GM18858 (cell line): ENCODE results near the gene C1R.
"Not testable (repeated sequence)": the region's sequence is repeated elsewhere in the genome, so short reads cannot be mapped to it uniquely, and the experiment has no call there.

Experiments used
- ATAC-seq: cut with Tn5 transposase; IDR thresholded peaks from one replicate; pipeline ENCODE4 v1.9.1; 2021; ENCODE audit not compliant: unreplicated experiment

C1R gene

GRCh38 chr12:7069386-7069785 is 22.9 kb downstream of the C1R start:
- ATAC-seq: no peak

- no peak for ATAC-seq
These were observed 23.3 kb downstream of the C1R start for GRCh38 chr12:7068994-7069346.

DNA sequence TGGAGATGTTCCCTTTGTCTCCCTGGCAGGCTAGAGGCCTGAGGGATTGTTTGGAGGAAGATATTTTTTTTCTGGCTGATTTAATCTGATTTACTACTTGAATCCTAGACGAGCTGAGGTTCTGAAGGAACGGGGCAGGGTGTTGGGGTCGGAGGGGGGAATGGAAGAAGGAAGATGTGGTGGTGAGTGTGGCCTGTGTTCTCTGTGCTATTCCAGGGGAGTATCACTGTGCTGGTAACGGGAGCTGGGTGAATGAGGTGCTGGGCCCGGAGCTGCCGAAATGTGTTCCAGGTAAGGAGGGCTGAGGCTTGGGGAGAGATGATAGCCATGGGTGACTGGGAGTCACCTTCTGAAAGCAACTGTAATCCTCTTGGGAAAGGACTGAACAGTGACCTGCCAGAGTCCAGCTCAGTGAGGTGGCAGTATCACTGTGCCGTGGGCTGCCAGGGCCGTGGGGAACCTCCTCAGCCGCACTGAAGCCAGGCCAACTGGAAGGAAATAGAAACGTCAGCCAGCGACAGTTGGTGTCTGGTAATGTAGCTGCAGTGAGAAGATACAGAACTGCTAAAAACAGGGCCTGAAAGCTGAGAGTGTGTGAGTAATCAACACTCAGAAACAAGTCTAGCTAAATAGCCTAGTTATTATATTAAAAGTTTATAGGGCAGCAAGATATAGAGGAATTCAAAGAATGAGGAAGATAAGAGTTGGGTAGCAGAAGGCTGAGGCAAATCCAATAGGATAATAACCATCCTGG is 23.8 kb downstream of the C1R start:
- ATAC-seq: no peak

- no peak for ATAC-seq
These were observed 25.1 kb downstream of the C1R start for GRCh38 chr12:7067096-7067495.

- no peak for ATAC-seq
These were observed 25.6 kb downstream of the C1R start for GRCh38 chr12:7066596-7066995.

- no peak for ATAC-seq
These were observed 27.1 kb downstream of the C1R start for GRCh38 chr12:7065073-7065623.

DNA sequence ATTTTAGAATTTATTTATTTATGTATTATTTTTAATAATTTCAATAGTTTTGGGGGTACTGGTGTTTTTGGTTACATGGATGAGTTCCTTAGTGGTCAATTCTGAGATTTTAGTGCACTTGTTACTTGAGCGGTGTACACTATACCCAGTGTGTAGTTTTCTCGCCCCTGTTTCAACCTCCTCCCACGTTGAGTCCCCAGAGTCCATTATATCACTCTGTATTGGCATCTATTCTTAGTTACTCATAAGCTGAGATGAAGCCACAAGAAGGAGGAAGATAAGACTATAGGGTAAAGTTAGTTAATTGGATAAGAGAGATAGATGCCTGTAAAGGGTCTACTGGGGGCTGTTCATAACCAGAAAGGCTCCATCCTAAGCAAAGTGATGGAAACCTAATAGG is 27.7 kb downstream of the C1R start:
- ATAC-seq: no peak

DNA sequence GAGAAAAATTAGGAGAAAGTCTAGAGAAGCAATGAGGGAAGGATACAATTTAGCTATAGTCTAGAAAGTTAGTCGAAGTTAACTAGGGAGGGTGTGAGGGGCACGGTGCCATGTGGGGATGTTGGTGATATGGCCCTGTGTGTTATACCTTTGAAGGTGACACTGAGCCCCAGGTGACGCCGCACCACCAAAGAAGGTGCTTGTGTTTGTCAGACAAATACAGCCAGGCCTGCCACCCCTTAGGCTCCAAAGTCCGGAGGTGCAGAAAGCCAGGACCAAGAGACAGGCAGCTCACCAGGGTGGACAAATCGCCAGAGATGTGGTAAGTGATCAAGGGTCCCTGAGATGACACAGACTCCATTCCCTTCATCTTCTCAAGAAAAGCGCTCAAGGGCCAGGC is 30.6 kb downstream of the C1R start:
- no peak for ATAC-seq

DNA sequence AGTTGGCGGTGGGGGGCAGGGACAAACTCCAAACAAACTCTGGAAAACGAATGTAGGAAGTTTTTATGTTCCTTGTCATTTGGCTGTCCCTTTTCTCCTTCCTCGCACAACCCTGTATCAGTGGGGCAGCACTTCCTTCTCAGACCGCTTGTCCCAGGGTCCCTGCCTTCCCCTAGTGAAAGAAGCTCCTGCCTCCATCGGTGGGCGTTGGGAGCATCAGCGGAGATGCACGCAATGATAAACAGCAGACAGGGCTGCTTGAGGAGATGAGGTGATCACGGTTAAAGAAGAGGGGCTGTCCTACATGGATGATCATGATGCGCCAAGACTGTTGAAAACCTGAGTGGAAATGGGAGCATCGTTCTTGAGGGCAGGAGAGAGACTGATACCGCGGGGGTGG is 31.1 kb downstream of the C1R start:
- no peak for ATAC-seq

- ATAC-seq: no peak
These were observed 31.8 kb downstream of the C1R start, which contains the start of gene C1S for GRCh38 chr12:7060353-7060954. Gene C1S (plus strand): TSS chr12:7060718. CDS start chr12:7061913, 1,195 bp downstream.

DNA sequence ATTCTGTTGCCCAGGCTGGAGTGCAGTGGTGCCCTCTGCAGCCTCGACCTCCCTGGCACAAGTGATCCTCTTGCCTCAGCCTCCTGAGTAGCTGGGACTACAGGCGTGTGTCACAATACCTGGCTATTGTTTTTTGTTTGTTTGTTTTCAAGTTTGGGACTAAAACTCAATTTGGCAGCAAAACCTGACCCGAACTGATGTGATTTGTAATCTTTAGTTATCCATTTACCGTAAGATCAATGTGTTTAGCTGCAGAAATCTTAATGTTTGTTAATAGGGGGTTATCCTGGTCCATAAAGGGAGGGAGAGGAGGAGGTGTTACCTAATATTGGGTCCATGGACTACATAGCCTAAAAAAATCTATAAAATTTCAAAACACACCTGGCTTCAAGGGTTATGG is 32.5 kb downstream of the C1R start:
- no peak for ATAC-seq

DNA sequence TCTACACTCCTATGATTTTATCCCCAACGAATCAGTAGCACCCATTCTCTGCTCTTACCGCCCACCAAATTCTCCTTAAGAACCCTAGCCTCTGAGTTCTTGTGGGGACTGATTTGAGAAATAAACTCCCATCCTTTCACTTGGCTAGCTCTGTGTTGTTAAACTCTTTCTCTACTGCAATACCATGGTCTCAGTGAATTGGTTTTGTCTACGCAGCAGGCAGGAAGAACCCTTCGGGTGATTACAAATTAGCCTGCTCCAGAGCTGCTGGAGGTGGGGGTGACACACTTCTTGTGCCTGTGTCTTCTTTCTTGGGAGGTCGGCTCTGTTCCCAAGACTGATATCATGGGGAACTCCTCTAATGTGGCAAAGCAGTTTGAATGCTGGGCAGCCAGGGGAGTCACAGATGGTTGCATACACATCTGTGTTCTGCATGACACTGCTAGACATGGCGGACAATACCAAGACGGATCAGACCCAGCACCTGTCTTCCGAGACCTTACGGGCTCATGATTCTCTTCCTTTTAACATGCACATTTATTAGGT is 33.3 kb downstream of the C1R start:
- ATAC-seq: no peak

DNA sequence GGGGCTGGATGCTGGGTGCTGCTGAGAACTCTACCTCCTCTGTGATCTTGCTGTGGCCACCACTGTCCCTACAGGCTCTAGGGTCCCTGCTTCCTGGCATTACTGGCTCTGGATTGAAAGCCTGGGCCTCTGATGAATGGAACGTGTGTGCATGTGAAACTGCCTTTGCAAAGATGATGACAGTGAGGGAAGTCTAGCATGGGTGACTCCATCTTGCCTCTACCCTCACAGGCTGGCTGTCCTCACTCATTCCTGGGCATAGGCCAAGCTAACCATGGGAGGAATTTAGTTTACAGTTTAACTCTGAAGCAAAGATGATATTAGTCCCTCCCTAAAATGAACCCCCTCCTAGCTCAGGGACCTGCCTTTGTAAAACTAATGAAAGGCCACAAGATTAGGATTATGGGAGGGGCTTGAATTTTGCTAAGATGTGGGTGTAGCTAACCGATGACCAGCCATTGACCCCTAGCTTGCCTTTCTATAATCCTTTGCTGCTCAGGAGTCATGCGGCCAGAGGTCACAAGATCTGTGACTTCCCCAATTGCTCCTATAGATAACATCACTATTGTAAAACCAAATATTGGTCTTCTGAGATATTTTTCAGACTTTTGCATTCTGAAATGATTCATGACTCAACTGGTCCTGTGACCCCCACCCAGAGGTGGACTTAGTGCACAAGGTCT is 33.9 kb downstream of the C1R start:
- ATAC-seq: no peak

GRCh38 chr12:7055736-7056135 is 36.5 kb downstream of the C1R start:
- not testable (repeated sequence) for ATAC-seq

- no peak for ATAC-seq
These were observed 37.3 kb downstream of the C1R start for GRCh38 chr12:7054925-7055324.

- ATAC-seq: not testable (repeated sequence)
These were observed 42.3 kb downstream of the C1R start for GRCh38 chr12:7049973-7050372.

- not testable (repeated sequence) for ATAC-seq
These were observed 42.7 kb downstream of the C1R start for GRCh38 chr12:7049445-7049951.

- no peak for ATAC-seq
These were observed 44.9 kb downstream of the C1R start for GRCh38 chr12:7047306-7047705.

- no peak for ATAC-seq
These were observed 45.7 kb downstream of the C1R start for GRCh38 chr12:7046383-7047105.

GRCh38 chr12:7045913-7046312 is 46.3 kb downstream of the C1R start:
- ATAC-seq: no peak

DNA sequence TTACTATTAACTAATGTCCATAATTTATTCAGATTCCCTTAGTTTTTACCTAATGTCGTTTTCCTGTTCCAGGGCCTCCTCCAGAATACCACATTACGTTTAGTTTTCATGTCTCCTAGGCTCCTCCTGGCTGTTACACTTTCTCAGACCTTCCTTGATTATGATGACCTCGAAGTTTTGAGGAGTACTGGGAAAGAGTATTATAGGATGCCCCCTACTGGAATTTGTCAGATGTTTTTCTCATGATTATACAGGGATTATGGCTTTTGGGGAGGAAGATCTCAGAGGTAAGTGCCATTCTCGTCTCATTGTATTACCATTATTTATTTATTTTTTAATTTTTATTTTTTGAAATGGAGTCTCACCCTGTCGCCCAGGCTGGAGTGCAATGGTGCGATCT is 49.4 kb downstream of the C1R start:
- ATAC-seq: no peak
